ENCODE results near the gene CATSPER4. TPM values are rescaled to one million over a fixed set of nuclear protein-coding genes. Genes with fewer than 3 reads are reported as not detected.

CATSPER4 gene
- total RNA-seq, 4 donors from 2014 or later, result not detected

GRCh38 chr1:26166719-26167281 lies 23.6 kb upstream of the CATSPER4 start:
- Histone ChIP-seq H3K27ac (no peak overlapping the region), H3K36me3 (peaks cover 3% of the 10 kb centered on the region), H3K4me1 (peaks cover 36% of the 10 kb centered on the region), H3K9me3 (no peaks in the 10 kb centered on the region), H3K27me3 (peaks cover 4% of the 10 kb centered on the region), H3K4me3 (no peak overlapping the region)
- no peak for DNase-seq (ENCODE audit: low spot score in 2 of 2)
- 77% methylated on average over 4 of the region's 4 CpGs for WGBS
- TF ChIP-seq POLR2A (IDR thresholded peaks at IDR 0.05), result no peak
- no peak for TF ChIP-seq EP300 (IDR thresholded peaks at IDR 0.05)
- no peak for TF ChIP-seq CTCF (IDR thresholded peaks at IDR 0.05)
- TF ChIP-seq POLR2AphosphoS5 (IDR thresholded peaks at IDR 0.05), result no peak

- Histone ChIP-seq H3K36me3 (peaks cover 3% of the 10 kb centered on the region), H3K9me3 (no peaks in the 10 kb centered on the region), H3K4me3 (peak within 1 kb of the TSS; percentile 90), H3K27me3 (no peaks in the 10 kb centered on the region), H3K4me1 (peaks cover 29% of the 10 kb centered on the region), H3K27ac (peak within 1 kb of the TSS; percentile 4)
- DNase-seq (ENCODE audit: low spot score in 2 of 2), result no peak
- WGBS, result 73% methylated on average over 4 of the region's 5 CpGs
- TF ChIP-seq CTCF (IDR thresholded peaks at IDR 0.05) (no peak), POLR2AphosphoS5 (IDR thresholded peaks at IDR 0.05) (no peak), EP300 (IDR thresholded peaks at IDR 0.05) (no peak), POLR2A (IDR thresholded peaks at IDR 0.05) (no peak)
Observed at GRCh38 chr1:26168410-26169197, 21.8 kb upstream of the CATSPER4 start, which contains the start of gene C1orf232. C1orf232 (minus strand) TSS chr1:26168963; CDS start chr1:26168499, 464 bp downstream.

GRCh38 chr1:26169198-26169554 lies 21.2 kb upstream of the CATSPER4 start:
- Histone ChIP-seq H3K27ac (no peak overlapping the region), H3K4me1 (peaks cover 24% of the 10 kb centered on the region), H3K36me3 (peaks cover 3% of the 10 kb centered on the region), H3K27me3 (no peaks in the 10 kb centered on the region), H3K9me3 (no peaks in the 10 kb centered on the region), H3K4me3 (peak overlapping the region; percentile 90)
- WGBS, result 49% methylated on average over 4 of the region's 4 CpGs
- DNase-seq (ENCODE audit: low spot score in 2 of 2), result no peak
- TF ChIP-seq EP300 (IDR thresholded peaks at IDR 0.05) (no peak), POLR2AphosphoS5 (IDR thresholded peaks at IDR 0.05) (no peak), POLR2A (IDR thresholded peaks at IDR 0.05) (no peak)

GRCh38 chr1:26169669-26170471 lies 20.5 kb upstream of the CATSPER4 start, which contains the start of gene ZNF593:
ZNF593 (plus strand) TSS chr1:26169908; CDS start chr1:26169984, 76 bp downstream.
- Histone ChIP-seq H3K9me3 (no peaks in the 10 kb centered on the region), H3K27ac (peak within 1 kb of the TSS; percentile 4), H3K4me3 (peak within 1 kb of the TSS; percentile 90), H3K36me3 (peaks cover 3% of the 10 kb centered on the region), H3K4me1 (peaks cover 18% of the 10 kb centered on the region), H3K27me3 (no peaks in the 10 kb centered on the region)
- TF ChIP-seq POLR2A (IDR thresholded peaks at IDR 0.05) (no peak), POLR2AphosphoS5 (IDR thresholded peaks at IDR 0.05) (peak in 2 of 3 donors; percentile 60 to 67), EP300 (IDR thresholded peaks at IDR 0.05) (no peak), CTCF (IDR thresholded peaks at IDR 0.05) (peak; percentile 86 to 92)
- WGBS, result 1% methylated on average over 62 of the region's 76 CpGs
- DNase-seq (ENCODE audit: low spot score in 2 of 2), result peak; percentile 93 to 95

GRCh38 chr1:26170472-26170821 lies 20.0 kb upstream of the CATSPER4 start:
- DNase-seq (ENCODE audit: low spot score in 2 of 2), result no peak
- no peak overlapping the region for H3K27ac ChIP-seq
- peaks cover 3% of the 10 kb centered on the region for H3K36me3 ChIP-seq
- H3K9me3 ChIP-seq, result no peaks in the 10 kb centered on the region
- no peaks in the 10 kb centered on the region for H3K27me3 ChIP-seq
- TF ChIP-seq EP300 (IDR thresholded peaks at IDR 0.05) (no peak), POLR2AphosphoS5 (IDR thresholded peaks at IDR 0.05) (no peak), POLR2A (IDR thresholded peaks at IDR 0.05) (no peak), CTCF (IDR thresholded peaks at IDR 0.05) (no peak)
- peaks cover 18% of the 10 kb centered on the region for H3K4me1 ChIP-seq
- WGBS, result 74% methylated on average over 7 of the region's 9 CpGs
- H3K4me3 ChIP-seq, result peak overlapping the region; percentile 90
